NCI-H1092 (cell line): ENCODE results near the gene TVP23C.
A peak's percentile ranks its signal among the peaks of the same experiment; 100 is the strongest.
"Not testable (repeated sequence)": the region's sequence is repeated elsewhere in the genome, so short reads cannot be mapped to it uniquely, and the experiment has no call there.

Source experiments
- DNase-seq: peaks from one replicate; lab custom pipeline; 2025; lab: John Stamatoyannopoulos, UW

Gene TVP23C

DNA sequence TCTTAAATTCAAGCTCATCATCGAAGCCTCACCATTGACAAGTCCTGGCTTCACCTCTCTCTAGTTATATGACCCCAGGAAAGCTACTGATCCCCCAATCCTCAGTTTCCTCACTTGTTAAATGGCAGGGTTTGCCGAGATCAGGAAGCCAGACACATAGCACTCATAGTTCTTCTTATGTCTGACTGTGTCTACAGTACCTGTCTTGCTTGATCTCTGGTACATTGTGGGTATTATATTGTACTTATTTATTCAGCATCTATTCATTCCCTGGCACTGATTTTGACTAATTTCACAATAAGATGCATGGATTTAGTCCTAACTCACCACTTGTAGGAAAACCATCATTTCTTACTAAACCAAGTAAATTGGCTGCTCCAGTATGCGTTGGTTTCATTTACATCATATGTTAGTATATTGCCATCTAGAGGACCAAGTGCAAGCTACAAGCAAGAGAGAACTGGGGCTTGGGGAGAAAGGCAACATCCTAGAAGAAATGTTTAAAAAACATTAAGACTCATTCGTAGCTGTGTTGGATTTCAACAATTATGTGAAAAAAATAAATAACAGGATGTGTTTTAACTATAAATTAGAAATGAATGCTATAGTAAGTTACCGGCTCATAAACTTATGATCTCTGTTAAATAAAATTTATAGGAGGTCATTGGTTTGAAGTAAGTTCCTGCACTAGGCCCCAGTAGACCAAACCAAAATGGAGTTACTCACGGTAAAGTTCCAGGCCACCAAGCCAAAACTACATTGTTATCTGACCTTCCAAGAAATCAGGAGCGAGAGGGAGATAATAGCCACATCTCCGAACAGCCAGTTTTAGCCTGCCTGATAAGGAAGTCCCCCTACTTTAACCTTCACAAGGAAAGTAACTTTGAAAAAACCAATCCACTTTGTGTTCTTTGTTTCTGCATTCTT, 36.7 kb downstream of the TVP23C start:
- DNase-seq: peak; percentile 3

DNA sequence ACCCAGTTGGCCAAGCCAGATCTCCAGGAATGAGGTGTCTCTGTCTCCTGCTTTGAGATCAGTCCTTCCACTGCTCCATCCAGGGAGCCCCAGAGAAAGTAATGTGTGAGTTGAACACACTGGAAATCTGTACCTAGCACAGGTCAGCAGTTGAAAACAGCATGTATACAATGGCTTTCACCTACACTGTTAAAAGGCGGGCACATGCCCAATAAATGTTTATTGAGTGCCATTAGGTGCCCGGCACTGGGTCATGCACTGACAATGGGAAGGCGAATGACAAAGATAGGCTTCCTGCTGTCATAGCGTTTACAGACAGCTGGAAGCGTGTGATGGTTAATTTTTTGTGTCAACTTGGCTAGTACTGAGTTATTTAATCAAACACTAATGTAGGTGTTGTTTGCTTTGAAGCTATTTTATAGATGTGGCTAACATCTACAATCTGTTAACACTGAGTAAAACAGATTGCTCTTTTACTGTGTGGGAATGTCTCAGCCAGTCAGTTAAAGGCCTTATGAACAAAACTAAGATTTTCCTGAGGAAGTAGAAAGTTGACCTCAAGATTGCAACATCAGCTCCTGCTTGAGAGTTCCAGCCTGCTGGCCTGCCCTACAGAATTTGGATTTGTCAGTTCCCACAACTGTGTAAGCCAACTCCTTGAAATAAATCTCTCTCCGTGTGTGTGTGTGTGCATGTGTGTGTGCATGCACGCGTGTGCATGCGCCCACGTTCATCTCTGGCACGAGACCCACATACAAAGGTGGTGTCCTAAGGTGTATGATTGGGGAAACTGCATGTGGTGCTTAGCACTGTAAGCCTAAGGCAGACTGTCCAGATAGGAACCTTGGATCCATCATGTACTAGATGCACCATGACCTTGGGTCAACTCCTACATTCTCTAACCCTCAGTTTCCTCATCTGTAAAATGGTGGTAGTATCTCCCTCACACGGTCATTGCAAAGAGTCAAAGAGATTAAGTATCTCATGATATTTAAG, 38.0 kb downstream of the TVP23C start:
- not testable (repeated sequence) for DNase-seq

DNA sequence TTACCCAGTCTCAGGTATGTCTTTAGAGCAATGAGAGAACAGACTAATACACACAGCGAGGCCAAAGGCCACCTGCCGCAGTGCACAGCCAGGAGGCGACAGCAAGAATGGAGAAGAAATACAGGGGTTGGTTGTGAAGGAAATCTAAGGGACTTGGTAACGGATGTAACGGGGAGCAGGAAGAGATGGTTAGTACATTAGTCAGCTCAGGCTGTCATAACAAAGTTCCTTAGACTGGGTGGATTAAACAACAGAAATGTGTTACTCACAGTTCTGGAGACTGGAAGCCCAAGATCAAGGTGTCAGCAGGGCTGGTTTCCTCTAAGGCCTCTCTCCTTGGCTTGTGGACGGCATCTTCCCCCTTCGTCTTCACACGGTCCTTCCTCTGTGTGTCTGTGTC, 47.1 kb downstream of the TVP23C start:
- no peak for DNase-seq

DNA sequence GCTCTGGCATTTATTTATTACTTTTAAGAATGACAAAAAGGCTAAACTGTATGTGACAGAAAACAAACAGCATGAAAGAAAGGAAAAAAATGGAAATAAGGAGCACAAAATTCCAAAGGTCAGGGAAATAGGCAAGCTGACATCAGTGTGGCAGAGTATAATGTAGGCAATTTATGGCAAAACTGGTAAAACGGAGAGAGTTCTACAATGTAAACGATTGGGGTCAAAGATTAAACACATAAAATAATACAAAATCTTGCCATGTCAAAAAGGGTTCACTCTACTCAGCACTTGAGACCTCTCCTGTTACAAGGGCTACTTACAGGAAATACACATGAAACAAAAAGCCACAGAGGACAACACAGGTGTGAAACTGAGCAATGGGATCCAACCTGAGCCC, 48.8 kb downstream of the TVP23C start:
- no peak for DNase-seq

DNA sequence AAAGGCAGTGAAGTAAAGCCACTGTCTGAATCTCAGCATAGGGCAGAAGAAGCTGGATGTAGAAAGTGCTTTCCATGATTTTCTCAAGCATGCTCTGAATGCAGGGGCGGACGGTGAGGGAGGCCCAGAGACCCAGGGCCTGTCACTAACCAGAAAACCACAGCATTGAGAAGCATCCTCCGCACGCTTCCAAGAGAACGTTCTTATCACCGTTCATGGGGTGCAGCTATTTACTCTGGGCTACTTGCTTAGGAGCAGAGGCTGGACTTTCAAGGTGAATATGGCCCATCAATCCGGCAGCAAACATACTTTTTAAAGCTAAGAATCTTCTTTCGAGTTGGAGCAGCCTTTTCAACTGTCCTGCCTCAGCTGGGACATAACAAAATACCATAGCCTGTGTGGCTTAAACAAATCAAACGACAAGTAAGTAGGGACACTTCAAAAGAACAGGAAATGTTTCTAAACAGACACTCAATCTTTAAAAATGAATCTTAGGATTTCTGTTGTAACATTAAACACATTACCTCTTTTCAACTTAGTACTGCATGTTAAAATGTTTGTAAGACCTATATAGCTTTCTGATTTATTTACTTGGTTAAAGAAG, 49.3 kb downstream of the TVP23C start:
- DNase-seq: no peak

DNA sequence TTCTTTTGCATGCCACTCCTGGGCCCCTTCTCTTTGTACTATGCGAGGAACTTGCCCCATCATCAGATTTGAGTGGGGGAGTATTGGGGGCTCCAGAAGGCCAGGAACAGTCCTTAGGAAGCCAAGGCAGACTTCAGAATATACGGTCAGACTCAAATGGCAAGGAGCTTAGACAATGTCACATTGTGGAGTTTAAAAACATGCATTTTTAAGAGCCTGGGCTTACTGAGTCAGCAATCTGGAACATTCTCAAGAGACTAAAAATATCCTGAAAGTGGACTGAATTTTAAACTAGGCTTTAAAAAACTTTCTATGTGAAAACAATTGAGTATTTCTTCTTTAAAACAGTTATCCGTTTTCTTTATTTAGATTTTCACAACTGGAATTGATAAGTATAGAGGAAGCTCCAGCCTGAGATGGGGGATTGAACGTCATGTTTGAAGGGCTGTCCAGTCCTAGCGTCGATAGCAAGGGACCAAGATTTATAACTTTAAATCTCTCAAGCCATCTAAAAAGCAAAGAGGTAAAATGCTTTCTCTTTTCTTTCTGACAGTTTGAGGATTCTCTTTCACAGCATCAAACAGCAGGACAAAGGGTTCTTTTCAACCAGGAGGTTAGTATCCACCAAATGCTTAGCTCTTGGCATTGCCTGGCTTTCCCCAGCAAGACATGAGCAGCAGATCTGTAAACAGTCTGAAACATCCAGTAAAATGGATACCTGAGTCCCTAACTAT, 50.1 kb downstream of the TVP23C start:
- DNase-seq: no peak

DNA sequence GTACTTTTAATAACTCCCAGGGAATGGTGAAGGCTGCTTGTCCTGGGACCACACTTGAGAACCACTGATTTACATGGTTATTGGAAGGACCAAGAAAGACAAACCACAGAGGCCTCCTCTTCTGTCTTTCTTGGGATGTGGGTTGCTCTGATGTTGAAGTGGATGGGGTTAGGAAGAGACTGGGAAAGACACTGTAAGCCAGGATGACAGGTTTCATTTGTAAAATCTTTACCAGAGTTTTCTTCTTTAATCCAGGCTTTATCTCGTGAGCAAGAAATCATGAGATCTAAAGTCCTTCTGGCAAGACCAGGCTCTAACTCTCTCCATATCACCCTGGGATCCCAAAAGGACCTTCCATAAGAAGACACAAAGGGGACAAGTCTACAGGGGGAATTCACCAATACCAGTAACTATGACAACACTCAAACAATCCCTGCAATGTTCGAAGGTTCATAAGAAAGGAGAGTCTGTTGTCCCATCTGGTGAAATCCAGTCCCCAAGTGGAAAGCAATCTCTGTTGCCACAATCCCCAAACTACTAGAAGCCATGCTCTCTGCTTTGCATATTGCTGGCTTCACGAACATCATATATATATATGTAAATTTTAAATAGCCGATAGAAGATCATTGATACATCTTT, 51.1 kb downstream of the TVP23C start:
- no peak for DNase-seq

DNA sequence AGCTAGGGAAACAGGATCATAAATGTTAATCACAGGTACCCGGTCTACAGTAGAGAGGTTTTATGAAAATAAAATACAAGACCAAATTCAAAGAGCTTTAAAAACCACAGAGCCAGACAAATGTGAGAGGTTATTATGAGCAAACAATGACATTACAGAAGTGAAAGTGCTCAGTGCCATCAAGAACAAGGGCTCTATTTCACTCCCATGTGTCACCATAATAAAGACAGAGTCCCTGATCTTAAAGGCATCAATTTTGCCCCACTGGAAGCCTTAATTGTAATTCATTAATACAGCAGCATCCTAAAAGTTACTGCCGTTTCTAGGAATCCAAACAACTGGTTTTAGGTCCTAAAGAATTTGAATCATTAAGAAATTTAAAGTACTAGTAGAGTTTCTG, 52.1 kb downstream of the TVP23C start:
- no peak for DNase-seq

DNA sequence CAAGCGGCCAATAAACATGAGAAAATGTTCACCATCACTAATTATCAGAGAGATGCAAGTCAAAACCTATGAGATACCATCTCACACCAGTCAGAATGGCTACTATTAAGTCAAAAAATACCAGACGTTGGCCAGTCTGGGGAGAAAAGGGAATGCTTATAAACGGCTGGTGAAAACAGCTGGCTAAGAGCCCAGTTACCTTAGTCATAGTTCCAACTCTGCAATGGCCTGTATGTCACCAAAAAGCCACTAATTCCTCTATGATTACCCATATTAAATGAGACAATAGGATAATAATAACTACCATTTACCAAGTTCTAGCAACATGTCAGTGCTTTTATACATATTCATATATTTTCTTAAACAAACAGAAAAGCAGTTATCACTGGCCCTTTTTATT, 52.9 kb downstream of the TVP23C start:
- no peak for DNase-seq

DNA sequence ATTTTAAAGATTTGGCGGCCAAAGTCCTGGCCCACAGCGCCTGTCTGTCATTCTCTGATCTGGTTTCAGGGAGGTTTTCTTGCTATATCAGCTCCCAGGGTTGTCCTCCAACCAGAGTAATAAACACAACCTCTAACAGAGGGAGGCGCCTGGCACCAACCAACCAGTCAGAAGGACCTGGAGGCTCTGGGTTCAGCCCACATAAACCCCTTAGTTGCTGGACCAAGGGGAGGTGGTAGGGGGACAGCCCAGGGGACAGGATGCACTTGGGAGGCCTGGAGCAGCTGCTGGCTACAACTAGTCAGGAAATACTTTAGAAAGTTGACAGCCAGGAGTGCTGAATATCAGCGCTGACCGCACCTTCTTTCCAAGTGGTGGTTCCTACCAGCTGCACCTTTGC, 54.2 kb downstream of the TVP23C start:
- no peak for DNase-seq

DNA sequence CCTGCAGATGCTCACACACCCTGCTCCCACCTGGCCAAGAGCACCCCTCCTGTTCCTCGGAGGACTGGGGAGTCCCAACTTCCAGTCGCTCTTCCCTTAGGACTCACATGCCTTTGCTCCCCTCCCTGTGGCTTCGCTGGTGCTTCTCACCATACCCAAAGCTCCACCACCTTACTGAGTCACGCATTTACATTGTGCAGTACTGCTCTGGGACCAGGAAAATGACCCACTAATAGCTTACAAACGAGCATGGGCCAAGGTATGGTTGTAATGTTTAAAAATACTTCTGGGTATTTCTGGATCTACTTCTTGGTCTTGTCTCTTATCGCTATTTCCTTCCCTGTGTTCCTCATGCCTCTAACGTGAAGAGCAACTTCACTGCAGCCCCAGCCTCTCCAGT, 54.8 kb downstream of the TVP23C start:
- DNase-seq: no peak

DNA sequence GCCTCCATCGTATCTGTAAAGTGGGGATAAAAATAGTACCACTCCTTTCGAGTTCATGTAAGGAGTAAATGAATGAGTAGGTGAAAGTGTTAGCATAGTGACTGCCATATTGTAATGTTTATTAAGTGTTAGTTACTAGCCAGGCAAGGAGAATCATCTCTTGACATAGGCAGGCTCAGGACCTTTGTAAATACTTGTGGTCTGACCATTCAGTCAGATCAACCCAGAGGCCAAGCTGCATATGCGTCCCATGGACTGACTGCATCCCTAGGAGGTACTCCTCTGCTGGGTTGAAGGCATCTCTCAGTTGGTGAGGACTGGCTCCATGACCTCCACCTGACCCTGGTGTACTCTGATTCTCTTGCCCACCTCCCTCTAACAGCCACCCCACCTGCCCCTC, 55.4 kb downstream of the TVP23C start:
- no peak for DNase-seq

DNA sequence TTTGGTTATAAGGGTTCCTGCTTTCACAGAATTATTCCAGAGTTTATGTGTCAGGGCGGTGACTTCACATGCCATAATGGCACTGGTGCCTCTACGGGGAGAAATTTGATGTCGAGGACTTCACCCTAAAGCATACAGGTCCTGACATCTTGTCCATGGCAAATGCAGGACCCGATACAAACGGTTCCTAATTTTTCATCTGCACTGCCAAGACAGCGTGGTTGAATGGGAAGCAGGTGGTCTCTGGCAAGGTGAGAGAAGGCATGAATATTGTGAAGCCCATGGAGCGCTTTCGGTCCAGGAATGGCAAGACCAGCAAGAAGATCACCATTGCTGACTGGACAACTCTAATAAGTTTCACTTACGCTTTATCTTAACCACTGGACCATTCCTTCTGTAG, 56.3 kb downstream of the TVP23C start:
- DNase-seq: no peak

DNA sequence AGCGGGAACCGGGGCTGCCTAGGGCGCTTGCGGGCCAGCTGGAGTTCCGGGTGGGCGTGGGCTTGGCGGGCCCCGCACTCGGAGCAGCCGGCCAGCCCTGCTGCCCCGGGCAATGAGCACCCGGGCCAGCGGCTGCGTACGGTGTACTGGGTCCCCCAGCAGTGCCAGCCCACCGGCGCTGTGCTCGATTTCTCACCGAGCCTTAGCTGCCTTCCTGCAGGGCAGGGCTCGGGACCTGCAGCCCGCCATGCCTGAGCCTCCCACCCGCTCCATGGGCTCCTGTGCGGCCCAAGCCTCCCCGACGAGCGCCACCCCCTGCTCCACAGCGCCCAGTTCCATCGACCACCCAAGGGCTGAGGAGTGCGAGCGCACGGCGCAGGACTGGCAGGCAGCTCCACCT, 57.6 kb downstream of the TVP23C start:
- DNase-seq: not testable (repeated sequence)

DNA sequence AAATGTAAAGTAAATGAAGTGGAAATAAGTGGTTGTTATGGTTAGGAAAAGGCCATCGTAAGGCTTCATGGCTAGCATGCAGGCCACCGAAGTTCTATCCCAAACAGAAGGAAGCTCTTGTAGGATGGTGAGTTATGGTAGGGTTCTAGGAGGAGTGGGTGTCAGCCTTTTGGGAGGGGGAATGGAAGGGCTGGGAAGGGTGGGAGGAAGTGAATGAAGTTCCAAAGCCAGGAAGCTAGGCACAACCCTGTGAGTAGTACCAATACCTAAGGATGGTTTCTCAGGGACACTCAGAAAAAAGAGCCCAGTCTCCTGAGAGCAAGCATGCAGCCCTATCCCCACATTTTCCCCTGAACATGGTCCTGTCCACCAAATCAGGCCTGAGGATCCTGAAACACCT, 59.6 kb downstream of the TVP23C start:
- no peak for DNase-seq

DNA sequence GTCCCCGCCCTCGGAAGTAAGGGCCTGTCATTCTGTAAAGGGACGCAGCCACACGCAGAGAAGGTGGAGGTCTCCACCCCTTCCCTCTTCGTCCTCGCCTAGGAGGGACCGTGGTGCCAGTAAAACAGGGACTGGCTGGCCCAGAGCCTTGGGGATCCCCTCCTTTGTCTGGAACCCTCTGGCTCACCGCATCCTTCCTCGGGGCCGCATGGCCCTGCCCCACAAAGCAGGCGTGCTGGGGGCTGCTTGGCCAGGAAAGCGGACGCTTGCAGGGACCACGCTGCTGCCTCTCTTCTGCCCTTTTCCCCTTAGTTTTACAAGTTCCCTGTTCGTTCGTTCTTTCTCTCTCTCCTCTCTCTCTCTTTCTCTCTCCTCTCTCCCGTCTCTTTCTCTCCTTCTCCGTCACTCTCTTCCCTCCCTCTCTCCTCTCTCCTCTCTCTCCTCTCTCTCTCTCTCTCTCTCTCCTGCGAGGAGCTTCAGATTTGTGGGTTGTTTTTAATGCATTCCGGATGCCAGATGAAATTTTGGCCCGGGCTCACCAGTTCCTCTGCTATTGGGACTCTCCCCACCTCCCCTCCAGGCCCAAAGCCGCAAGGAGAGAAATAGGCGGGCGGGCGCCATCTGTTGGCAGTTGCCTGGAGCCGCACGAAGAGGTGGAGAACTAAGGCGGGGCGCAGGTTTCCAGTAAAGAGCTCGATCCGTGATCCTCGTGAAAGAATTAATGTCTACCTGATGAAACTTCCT, 60.7 kb downstream of the TVP23C start:
- DNase-seq: no peak

DNA sequence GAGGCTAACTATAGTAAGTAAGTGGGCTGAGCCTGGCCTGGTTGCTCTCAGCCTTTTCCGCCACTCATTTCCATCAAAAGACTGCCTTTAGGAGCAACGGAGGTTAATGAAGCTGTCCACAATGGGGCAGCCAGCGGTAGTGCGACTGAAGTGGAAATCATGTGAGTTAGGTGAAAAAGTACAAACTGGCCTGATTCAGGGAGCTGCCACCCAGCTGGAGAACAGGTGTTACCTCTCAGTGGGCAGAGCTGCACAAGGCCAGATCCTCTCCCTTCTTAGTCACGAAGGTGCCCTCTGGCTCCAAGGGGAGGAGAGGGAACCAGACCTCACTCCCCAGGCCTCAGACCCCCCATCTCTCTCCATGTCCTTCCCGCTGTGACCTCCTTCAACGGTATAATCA, 61.5 kb downstream of the TVP23C start:
- DNase-seq: no peak

DNA sequence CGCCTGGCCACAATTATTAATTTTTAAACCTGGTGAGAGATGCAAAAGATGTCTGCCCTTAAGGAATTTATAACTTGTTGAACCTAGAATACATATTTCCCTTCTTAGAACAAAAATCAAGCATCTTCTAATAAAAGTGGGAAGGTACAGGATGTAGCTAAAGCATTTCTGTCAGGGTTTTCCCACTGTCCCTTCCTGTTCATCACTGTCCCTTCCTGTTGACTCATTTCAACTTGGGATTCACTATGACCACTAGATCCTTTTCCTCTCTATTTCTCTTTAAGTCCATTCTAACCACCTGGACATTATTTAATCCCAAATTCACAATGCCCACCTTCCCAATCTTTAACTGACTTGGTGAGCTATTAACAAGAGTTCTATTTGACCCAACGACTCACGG, 62.0 kb downstream of the TVP23C start:
- DNase-seq: no peak

DNA sequence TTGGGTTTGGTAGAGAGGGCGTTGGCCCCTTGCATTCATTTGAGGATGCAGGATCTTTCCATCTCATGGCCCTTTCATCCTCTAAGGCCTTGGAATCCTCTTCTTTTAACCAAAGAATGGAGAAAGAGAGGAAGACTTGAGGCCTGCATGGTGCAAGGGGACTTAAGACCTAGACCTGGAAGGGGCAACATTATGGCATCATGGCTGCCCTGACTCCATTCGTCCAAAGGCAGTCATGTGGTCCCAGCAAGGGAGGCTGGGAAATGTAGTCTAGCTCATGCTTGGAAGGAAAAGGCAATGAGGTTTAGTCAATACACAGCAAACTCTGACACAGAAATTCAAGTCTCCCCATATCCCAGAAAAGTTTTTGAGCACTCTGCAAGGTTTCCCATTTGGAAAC, 65.2 kb downstream of the TVP23C start:
- no peak for DNase-seq
